Lower leg skin (tissue), 3 donors: ENCODE results near the gene TPD52L3.

Experiments used
- POLR2A ChIP-seq, 2 donors: fragments of 450-650 bp; IDR thresholded peaks; one replicate each; pipeline ENCODE4 v1.6.1; 2016 to 2017; ENCODE audit warnings: antibody characterized with exemption in 2 of 2, mild to moderate bottlenecking in 1 of 2, moderate library complexity in 1 of 2
- TF ChIP-seq, protein P1 (sequence below), 3 donors: fragments of 450-650 bp; IDR thresholded peaks; one replicate each; pipeline ENCODE4 v1.5.1; 2016; ENCODE audit warnings: antibody characterized with exemption in 3 of 3, mild to moderate bottlenecking in 3 of 3, moderate library complexity in 2 of 3

DNA sequence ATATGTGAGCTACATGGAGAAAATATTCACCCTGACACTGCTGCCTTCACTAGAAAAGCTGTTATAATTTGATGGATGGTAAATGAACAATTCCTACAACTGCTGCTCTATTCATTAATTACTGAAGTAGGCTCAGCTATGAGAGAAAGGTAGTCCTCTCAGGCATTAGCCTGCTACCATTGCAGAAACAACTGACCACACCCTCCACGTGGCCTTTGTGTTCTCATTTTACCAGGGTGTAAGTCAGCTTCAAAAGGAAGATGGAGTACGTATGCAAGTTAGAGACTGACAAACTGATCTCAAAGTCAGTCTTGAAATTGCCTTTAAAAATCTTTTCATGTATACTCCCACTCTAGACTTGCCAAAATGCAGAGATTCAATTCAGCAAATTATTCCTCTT, 26.3 kb upstream of the TPD52L3 start:
- TF ChIP-seq POLR2A (IDR thresholded peaks at IDR 0.05) = no peak
- TF ChIP-seq, protein P1, sequence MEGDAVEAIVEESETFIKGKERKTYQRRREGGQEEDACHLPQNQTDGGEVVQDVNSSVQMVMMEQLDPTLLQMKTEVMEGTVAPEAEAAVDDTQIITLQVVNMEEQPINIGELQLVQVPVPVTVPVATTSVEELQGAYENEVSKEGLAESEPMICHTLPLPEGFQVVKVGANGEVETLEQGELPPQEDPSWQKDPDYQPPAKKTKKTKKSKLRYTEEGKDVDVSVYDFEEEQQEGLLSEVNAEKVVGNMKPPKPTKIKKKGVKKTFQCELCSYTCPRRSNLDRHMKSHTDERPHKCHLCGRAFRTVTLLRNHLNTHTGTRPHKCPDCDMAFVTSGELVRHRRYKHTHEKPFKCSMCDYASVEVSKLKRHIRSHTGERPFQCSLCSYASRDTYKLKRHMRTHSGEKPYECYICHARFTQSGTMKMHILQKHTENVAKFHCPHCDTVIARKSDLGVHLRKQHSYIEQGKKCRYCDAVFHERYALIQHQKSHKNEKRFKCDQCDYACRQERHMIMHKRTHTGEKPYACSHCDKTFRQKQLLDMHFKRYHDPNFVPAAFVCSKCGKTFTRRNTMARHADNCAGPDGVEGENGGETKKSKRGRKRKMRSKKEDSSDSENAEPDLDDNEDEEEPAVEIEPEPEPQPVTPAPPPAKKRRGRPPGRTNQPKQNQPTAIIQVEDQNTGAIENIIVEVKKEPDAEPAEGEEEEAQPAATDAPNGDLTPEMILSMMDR (IDR thresholded peaks at IDR 0.05) = no peak
